Measurements from ENCODE around the gene TRHDE. TPM values are rescaled to one million over a fixed set of nuclear protein-coding genes. Genes with fewer than 3 reads are reported as not detected.

Gene TRHDE
- total RNA-seq, 1 donor from 2014 or later = 26.9 TPM

GRCh38 chr12:72267974-72268373 lies 4.2 kb upstream of the TRHDE start:
- TF ChIP-seq, protein P1, sequence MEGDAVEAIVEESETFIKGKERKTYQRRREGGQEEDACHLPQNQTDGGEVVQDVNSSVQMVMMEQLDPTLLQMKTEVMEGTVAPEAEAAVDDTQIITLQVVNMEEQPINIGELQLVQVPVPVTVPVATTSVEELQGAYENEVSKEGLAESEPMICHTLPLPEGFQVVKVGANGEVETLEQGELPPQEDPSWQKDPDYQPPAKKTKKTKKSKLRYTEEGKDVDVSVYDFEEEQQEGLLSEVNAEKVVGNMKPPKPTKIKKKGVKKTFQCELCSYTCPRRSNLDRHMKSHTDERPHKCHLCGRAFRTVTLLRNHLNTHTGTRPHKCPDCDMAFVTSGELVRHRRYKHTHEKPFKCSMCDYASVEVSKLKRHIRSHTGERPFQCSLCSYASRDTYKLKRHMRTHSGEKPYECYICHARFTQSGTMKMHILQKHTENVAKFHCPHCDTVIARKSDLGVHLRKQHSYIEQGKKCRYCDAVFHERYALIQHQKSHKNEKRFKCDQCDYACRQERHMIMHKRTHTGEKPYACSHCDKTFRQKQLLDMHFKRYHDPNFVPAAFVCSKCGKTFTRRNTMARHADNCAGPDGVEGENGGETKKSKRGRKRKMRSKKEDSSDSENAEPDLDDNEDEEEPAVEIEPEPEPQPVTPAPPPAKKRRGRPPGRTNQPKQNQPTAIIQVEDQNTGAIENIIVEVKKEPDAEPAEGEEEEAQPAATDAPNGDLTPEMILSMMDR (conservative IDR thresholded peaks at IDR 0.05; ENCODE audit: low read depth, low read length) = peak; percentile 60
- no peak for DNase-seq (ENCODE audit: low read depth)
- H3K4me3 ChIP-seq (ENCODE audit: low read depth, low read length) = peak overlapping the region; percentile 90

DNA sequence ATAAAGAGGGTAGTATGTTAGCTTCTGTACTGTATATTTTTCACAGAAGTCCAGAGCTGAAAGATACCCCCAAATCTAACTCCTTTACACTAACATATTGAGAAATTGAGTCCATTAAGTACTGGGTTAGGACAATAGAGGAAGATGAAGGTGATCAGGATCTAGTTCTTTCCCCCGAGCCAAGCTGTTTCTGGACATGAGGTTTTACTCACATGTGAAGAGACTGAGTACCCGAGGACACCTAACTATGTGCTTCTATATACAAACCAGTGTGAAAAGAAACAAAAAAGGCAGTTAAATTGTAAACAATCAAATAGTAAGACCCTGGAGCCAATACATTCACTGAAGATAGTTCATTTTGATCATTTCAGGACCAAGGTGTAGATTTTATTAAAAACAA lies 3.8 kb upstream of the TRHDE start:
- H3K4me3 ChIP-seq (ENCODE audit: low read depth, low read length) = peak overlapping the region; percentile 90
- no peak for DNase-seq (ENCODE audit: low read depth)
- TF ChIP-seq, protein P1 (conservative IDR thresholded peaks at IDR 0.05; ENCODE audit: low read depth, low read length) = no peak

DNA sequence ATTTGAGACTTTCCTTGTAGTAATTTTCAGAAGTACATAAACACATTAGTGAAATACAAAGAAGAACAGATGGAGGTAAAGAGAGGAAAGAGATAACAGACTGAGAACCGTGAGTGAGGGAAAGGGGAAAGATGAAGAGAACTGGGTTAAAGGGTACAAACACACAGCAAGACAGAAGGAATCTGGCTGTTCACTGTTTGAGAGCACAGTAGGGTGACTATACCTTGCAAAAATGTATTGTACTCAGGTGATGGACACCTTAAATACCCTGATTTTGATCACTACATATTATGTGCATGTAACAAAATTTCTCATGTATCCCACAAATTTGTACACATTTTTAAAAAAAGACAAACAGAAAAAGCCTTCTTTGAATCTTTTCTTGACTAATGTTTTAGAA lies 2.7 kb upstream of the TRHDE start:
- DNase-seq (ENCODE audit: low read depth) = no peak
- TF ChIP-seq, protein P1 (conservative IDR thresholded peaks at IDR 0.05; ENCODE audit: low read depth, low read length) = no peak
- H3K4me3 ChIP-seq (ENCODE audit: low read depth, low read length) = peak overlapping the region; percentile 90

DNA sequence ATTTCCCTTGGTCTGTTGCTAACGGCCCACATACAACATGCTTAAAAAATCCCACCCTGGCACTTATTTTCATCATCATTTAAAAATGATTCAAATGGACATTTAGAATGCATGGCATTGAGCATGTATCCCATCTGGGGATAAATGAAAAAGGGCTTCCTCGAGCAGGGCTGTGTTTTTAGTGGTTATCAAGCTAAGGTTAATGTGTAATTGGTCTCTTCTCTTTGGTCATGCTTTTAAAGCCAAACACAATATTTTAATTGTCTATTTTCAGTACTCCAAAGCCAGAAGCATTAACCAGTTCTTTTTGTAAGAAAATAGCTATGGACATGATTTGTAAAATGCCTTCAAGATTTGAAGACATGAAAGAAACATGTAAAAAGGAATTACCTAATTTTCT lies 1.9 kb upstream of the TRHDE start:
- peak overlapping the region; percentile 90 for H3K4me3 ChIP-seq (ENCODE audit: low read depth, low read length)
- no peak for DNase-seq (ENCODE audit: low read depth)
- TF ChIP-seq, protein P1 (conservative IDR thresholded peaks at IDR 0.05; ENCODE audit: low read depth, low read length) = no peak

GRCh38 chr12:72270961-72271360 lies 1.2 kb upstream of the TRHDE start:
- TF ChIP-seq, protein P1 (conservative IDR thresholded peaks at IDR 0.05; ENCODE audit: low read depth, low read length) = no peak
- H3K4me3 ChIP-seq (ENCODE audit: low read depth, low read length) = peak overlapping the region; percentile 90
- DNase-seq (ENCODE audit: low read depth) = no peak

DNA sequence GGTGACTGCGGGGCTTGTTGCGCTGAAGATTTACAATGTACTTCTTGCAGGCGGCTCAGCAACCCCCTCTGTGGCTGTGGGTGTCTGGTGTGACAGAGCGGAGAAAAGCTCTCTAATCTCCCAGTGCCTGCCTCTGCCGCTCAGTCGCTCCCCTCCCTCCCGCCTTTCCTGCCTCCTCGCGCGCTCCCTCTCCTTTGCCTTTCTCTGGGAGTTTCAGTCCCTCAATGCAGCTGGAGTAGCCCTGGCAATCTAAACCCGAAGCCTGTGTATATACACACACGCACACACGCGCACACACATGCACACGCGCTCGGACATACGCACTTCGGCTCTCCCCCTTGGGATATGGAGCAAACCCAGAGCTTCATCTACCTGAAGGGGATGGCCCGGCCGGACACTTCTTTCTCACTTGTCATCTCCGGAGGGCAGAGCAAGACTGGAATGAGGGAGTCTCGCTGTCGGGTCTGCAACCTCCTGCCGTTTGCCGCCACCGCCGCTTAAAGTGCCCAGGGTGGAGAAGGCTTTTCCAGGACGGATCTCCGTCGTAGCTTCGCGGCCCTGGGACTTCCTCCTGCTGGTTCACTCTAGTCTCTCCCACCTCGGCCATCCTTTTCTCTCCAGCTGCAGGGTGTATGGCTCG lies 599 bp upstream of the TRHDE start:
- peak overlapping the region; percentile 90 for H3K4me3 ChIP-seq (ENCODE audit: low read depth, low read length)
- no peak for DNase-seq (ENCODE audit: low read depth)
- TF ChIP-seq, protein P1 (conservative IDR thresholded peaks at IDR 0.05; ENCODE audit: low read depth, low read length) = peak; percentile 23
